GM12873 (cell line): ENCODE results near the gene B9D2.

Experiments used
- CTCF ChIP-seq: IDR thresholded peaks from 2 replicates; pipeline ENCODE4 v1.5.1; 2012; ENCODE audit warnings: low read depth, mild to moderate bottlenecking, moderate library complexity, low read length, control low read depth; ENCODE audit not compliant: insufficient read depth; ENCODE audit errors: missing control alignments

B9D2 gene

DNA sequence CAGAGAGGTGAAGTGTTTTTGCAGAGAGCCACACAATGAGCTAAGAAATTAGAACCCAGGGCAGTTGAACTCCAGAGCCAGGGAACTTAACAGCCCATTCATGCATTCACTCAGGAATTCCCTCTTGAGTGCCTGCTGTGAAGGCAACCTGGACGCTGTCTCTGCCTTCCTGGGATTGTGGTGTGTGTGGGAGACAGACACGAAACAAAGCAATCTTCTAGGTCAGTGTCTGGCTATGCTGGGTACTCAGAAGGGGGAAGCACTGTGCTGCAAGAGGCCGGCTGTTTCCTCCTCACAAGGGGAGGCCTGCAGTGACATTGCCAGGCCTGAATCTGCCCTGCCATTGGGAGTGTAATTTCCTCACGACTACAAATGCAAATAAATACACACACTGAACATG is 43.3 kb upstream of the B9D2 start:
- no peak for TF ChIP-seq CTCF

- no peak for TF ChIP-seq CTCF
Observed at GRCh38 chr19:41405776-41406175, 41.8 kb upstream of the B9D2 start.

DNA sequence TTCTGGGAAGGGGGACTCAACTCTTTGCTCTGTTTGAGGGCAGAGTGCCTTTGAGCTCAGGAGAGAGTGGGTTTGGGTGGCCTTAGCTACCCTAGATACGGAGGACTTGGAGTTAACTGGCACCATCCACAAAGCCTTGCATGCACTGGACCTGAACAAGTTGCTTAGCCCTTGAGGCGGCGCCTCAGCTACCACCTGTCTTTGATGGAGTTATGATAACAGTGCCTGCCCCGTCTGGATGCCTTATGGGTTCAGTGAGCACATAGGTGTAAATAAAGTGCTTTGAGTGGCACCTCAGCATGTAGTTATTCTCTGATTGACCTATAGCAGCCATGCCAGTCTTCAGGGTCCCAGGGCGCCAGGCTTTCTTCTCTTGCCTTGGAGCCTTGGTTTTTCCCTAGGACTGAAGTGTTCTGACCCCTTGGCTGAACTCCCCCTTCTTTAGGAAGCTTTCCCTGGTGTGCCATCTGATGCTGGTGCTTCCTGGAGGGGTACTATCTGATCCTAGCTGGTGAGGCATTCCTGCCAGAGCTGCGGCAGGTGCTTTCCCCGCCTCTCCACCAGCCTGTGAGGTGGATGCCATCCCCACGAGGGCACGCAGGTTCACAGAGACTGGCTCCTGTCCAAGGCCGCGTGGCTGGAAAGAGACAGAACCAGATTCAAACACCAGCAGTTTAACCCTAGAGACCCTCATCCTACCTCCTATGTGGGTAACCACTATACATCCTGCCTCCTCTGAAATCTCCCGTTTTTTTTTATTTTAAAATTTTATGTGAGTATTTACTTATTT is 39.4 kb upstream of the B9D2 start:
- no peak for TF ChIP-seq CTCF

DNA sequence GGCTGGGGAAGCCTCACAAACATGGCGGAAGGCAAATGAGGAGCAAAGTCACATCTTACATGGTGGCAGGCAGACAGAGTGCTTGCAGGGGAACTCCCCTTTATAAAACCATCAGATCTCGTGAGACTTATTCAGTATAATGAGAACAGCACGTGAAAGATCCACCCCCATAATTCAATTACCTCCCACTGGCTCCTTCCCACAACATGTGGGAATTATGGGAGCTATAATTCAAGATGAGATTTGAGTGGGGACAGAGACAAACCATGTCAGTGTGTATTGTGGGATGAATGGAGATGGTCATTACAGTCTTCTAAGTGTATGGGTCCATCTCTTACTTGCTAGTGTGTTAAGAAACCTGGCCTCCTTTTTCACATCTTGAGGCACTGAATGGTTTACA is 38.1 kb upstream of the B9D2 start:
- TF ChIP-seq CTCF = no peak

- no peak for TF ChIP-seq CTCF
Observed at GRCh38 chr19:41401483-41401882, 37.5 kb upstream of the B9D2 start.

- no peak for TF ChIP-seq CTCF
Observed at GRCh38 chr19:41399525-41399924, 35.6 kb upstream of the B9D2 start.

DNA sequence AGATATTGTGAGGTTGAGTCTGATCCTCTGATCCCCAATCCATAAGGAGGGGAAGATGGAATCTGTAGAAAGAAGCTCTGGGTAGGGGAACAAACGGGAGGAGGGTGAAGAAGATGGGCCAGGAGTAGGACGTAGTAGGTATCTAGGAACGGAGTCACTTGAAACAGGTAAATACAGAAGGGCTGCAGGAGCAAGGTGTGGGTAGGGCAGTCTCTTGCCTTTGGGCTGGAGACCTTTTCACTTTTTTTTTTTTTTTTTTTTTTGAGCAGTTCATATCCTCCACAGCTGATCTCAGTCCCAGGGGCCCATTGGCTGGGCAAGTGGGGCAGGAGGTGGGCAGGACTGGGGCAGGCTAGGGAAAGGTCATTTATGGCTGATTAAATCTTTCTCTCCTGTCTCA is 35.1 kb upstream of the B9D2 start:
- no peak for TF ChIP-seq CTCF
